ENCODE results near the gene IFITM1. TPM values are rescaled to one million over a fixed set of nuclear protein-coding genes. Genes with fewer than 3 reads are reported as not detected.

Gene IFITM1
- total RNA-seq, 1 donor from 2014 or later = 2.3 TPM

GRCh38 chr11:363948-364761 lies 50.3 kb downstream of the IFITM1 start:
- peak; percentile 59 for TF ChIP-seq CTCF (IDR thresholded peaks at IDR 0.05; ENCODE audit: unreplicated experiment)
- H3K4me3 Mint-ChIP-seq (ENCODE audit: low read depth) = no peak overlapping the region
- peak; percentile 57 for DNase-seq (ENCODE audit: low spot score, unreplicated experiment)
- H3K9me3 Mint-ChIP-seq (ENCODE audit: low read depth) = peaks cover 6% of the 10 kb centered on the region
- peaks cover 17% of the 10 kb centered on the region for H3K27me3 Mint-ChIP-seq
- H3K27ac Mint-ChIP-seq = no peak overlapping the region
- H3K4me1 Mint-ChIP-seq (ENCODE audit: low read depth) = peaks cover 2% of the 10 kb centered on the region
- peaks cover 2% of the 10 kb centered on the region for H3K36me3 Mint-ChIP-seq (ENCODE audit: insufficient read depth)

Other genes starting within 250 kb of the IFITM1 start
- not detected in 2 replicates for gene SCGB1C1, start 121.0 kb upstream of the IFITM1 start, total RNA-seq
- 46.9 and 49.6 TPM in 2 replicates for gene BET1L, start 106.6 kb upstream of the IFITM1 start, total RNA-seq
- 83.7 and 88.0 TPM in 2 replicates for gene RIC8A, start 106.3 kb upstream of the IFITM1 start, total RNA-seq
- 27.0 and 29.3 TPM in 2 replicates for gene SIRT3, start 77.7 kb upstream of the IFITM1 start, total RNA-seq
- gene PSMD13, start 77.1 kb upstream of the IFITM1 start, total RNA-seq = 100 and 103 TPM in 2 replicates
- not detected in 2 replicates for gene NLRP6, start 35.6 kb upstream of the IFITM1 start, total RNA-seq
- gene PGGHG, start 24.9 kb upstream of the IFITM1 start, total RNA-seq = 67.0 and 74.7 TPM in 2 replicates
- not detected in 2 replicates for gene IFITM5, start 14.5 kb upstream of the IFITM1 start, total RNA-seq
- 33.2 and 33.5 TPM in 2 replicates for gene IFITM2, start 6.2 kb upstream of the IFITM1 start, total RNA-seq
- gene IFITM3, start 6.8 kb downstream of the IFITM1 start, total RNA-seq = 99.3 and 105 TPM in 2 replicates
- 277 and 294 TPM in 2 replicates for gene B4GALNT4, start 55.5 kb downstream of the IFITM1 start, total RNA-seq
- 55.9 and 56.9 TPM in 2 replicates for gene PKP3, start 80.2 kb downstream of the IFITM1 start, total RNA-seq
- 111 and 117 TPM in 2 replicates for gene SIGIRR, start 101.0 kb downstream of the IFITM1 start, total RNA-seq
- gene ANO9, start 128.0 kb downstream of the IFITM1 start, total RNA-seq = 31.0 and 34.6 TPM in 2 replicates
- 48.2 and 50.4 TPM in 2 replicates for gene PTDSS2, start 136.2 kb downstream of the IFITM1 start, total RNA-seq
- gene RNH1, start 193.2 kb downstream of the IFITM1 start, total RNA-seq = 49.4 and 52.6 TPM in 2 replicates
- gene HRAS, start 221.5 kb downstream of the IFITM1 start, total RNA-seq = 53.4 and 61.6 TPM in 2 replicates
- 5.1 and 5.4 TPM in 2 replicates for gene LRRC56, start 223.5 kb downstream of the IFITM1 start, total RNA-seq
- 15.6 and 19.3 TPM in 2 replicates for gene LMNTD2, start 246.7 kb downstream of the IFITM1 start, total RNA-seq
- gene RASSF7, start 246.9 kb downstream of the IFITM1 start, total RNA-seq = 38.2 and 40.8 TPM in 2 replicates

Data from progenitor cell of endocrine pancreas (in vitro differentiated cells).